WI38 (cell line): ENCODE data around the gene ANKRD22.
A peak's percentile ranks its signal among the peaks of the same experiment; 100 is the strongest.

ENCODE experiments used
- H3K4me3 ChIP-seq: 2 replicates; pipeline ENCODE4 v1.5.1; 2011; ENCODE audit warnings: low read depth, mild to moderate bottlenecking, control low read depth, low read length
- CTCF ChIP-seq: IDR thresholded peaks from 2 replicates; pipeline ENCODE4 v1.5.1; 2012; ENCODE audit warnings: low read depth, mild to moderate bottlenecking, control low read depth, low read length

The ANKRD22 gene

GRCh38 chr10:88794731-88795130 is 56.9 kb downstream of the ANKRD22 start:
- no peak overlapping the region for H3K4me3 ChIP-seq
- TF ChIP-seq CTCF = no peak

GRCh38 chr10:88793712-88794299 is 57.8 kb downstream of the ANKRD22 start:
- no peak overlapping the region for H3K4me3 ChIP-seq
- TF ChIP-seq CTCF = no peak

- no peak for TF ChIP-seq CTCF
- H3K4me3 ChIP-seq = no peak overlapping the region
Observed at GRCh38 chr10:88792661-88793060, 59.0 kb downstream of the ANKRD22 start.

- TF ChIP-seq CTCF = peak; percentile 36
- no peak overlapping the region for H3K4me3 ChIP-seq
Observed at GRCh38 chr10:88791924-88792323, 59.7 kb downstream of the ANKRD22 start.

GRCh38 chr10:88788924-88789323 is 62.7 kb downstream of the ANKRD22 start:
- no peak overlapping the region for H3K4me3 ChIP-seq
- TF ChIP-seq CTCF = no peak

GRCh38 chr10:88787463-88787862 is 64.2 kb downstream of the ANKRD22 start:
- no peak for TF ChIP-seq CTCF
- no peak overlapping the region for H3K4me3 ChIP-seq

- no peak overlapping the region for H3K4me3 ChIP-seq
- no peak for TF ChIP-seq CTCF
Observed at GRCh38 chr10:88786032-88786770, 65.4 kb downstream of the ANKRD22 start.
